Aorta (tissue), 5 donors: ENCODE data around the gene FOXP2. TPM values are rescaled to one million over a fixed set of nuclear protein-coding genes. Genes with fewer than 3 reads are reported as not detected.
"Not testable (repeated sequence)": the region's sequence is repeated elsewhere in the genome, so short reads cannot be mapped to it uniquely, and the experiment has no call there.

Experiments
- ATAC-seq: fragments of 200-7000 bp; cut with Tn5 transposase; one replicate; pipeline ENCODE4 v1.9.1; 2022; ENCODE audit warnings: moderate library complexity; ENCODE audit not compliant: low FRiP score
- DNase-seq, 2 donors: peaks; one replicate each; pipeline ENCODE4 v3.0.0-alpha.2; 2020
- H3K27ac ChIP-seq, 2 donors: one replicate each; pipeline ENCODE4 v1.5.1; 2013; ENCODE audit warnings: low read length in 2 of 2, mild to moderate bottlenecking in 2 of 2, moderate library complexity in 2 of 2, control low read depth in 1 of 2, inconsistent platforms in 1 of 2, low read depth in 1 of 2
- H3K27me3 ChIP-seq, 2 donors: one replicate each; pipeline ENCODE4 v1.6.1; 2013; ENCODE audit warnings: control low read depth in 1 of 2, low read length in 1 of 2, mild to moderate bottlenecking in 1 of 2, moderate library complexity in 1 of 2; ENCODE audit not compliant: insufficient read depth in 2 of 2, control insufficient read depth in 1 of 2
- H3K36me3 ChIP-seq, 2 donors: one replicate each; pipeline ENCODE4 v1.6.1; 2013; ENCODE audit warnings: control low read depth in 1 of 2, low read length in 1 of 2, mild to moderate bottlenecking in 1 of 2; ENCODE audit not compliant: insufficient read depth in 2 of 2, control insufficient read depth in 1 of 2
- H3K4me1 ChIP-seq, 2 donors: one replicate each; pipeline ENCODE4 v1.6.1; 2013; ENCODE audit warnings: low read length in 2 of 2, control low read depth in 1 of 2, mild to moderate bottlenecking in 1 of 2, moderate library complexity in 1 of 2; ENCODE audit not compliant: insufficient read depth in 2 of 2, control insufficient read depth in 1 of 2
- H3K4me3 ChIP-seq, 2 donors: one replicate each; pipeline ENCODE4 v1.5.1; 2013; ENCODE audit warnings: low read length in 2 of 2, control low read depth in 1 of 2, mild to moderate bottlenecking in 1 of 2
- H3K9me3 ChIP-seq: one replicate; pipeline ENCODE4 v1.6.1; 2013; ENCODE audit warnings: mild to moderate bottlenecking, low read length; ENCODE audit not compliant: control insufficient read depth
- WGBS, 2 donors: extraction: QIAGEN DNeasy Blood & Tissue Kit; methylation state at CpG; one replicate each; pipeline ENCODE4 v1.1.7; 2013; 5-methylcytosine and 5-hydroxymethylcytosine counted together
- intact Hi-C, 2 donors: fragments of 100-400 bp; cut with DNase I; formaldehyde crosslinking; loops; one replicate each; pipeline versions ENCODE4 v1.14.2 to v1.15.0; 2022
- polyA plus RNA-seq, 2 donors: library from polyadenylated mRNA; stranded (reverse); fragments of 200-250 nt; gene quantifications; one replicate each; pipeline ENCODE4 v1.2.3, GENCODE V29; 2013
- total RNA-seq, 2 donors: library from RNA; stranded (reverse); fragmentation: NEBNext Ultra II Directional; extraction: Animal tissue kit (Norgen Biotek cat#: 25700); gene quantifications; one replicate each; pipeline ENCODE4 v1.2.1, GENCODE V29; 2021
- donor health status: healthy with polysubstance abuse.
- donor health status: Bipolar disorder and iron deficiency.
- donor health status: DM: no; HTN: no; CAD: no.
- donor health status: DM: no; HTN: no; CAD: no.
- donor health status: DM: yes; HTN: yes; CAD: no.

The FOXP2 gene
- total and polyA plus RNA-seq, 4 donors, result 1.1 to 18.1 (median 9.7) TPM

- WGBS, 2 donors, result 75 to 85% methylated on average over 2 of the region's 2 CpGs
- intact Hi-C loops, result no loop called here
- H3K36me3 ChIP-seq, result peaks cover 0 to 3% of the 10 kb centered on the region in 2 donors
- ATAC-seq (no peak), DNase-seq (no peak)
- H3K4me1 ChIP-seq, result no peaks in the 10 kb centered on the region
- H3K27ac ChIP-seq, result no peak overlapping the region
- no peaks in the 10 kb centered on the region for H3K27me3 ChIP-seq
- H3K4me3 ChIP-seq, result no peak overlapping the region
- H3K9me3 ChIP-seq, result no peaks in the 10 kb centered on the region
Measured at GRCh38 chr7:114468844-114469243, 54.2 kb downstream of the FOXP2 start.

- no peaks in the 10 kb centered on the region for H3K27me3 ChIP-seq
- ATAC-seq, result no peak
- no peak overlapping the region for H3K27ac ChIP-seq
Measured at GRCh38 chr7:114472896-114473512, 58.4 kb downstream of the FOXP2 start.

GRCh38 chr7:114478384-114478783 lies 63.8 kb downstream of the FOXP2 start:
- Histone ChIP-seq H3K27me3 (no peaks in the 10 kb centered on the region), H3K4me1 (peaks cover 0 to 1% of the 10 kb centered on the region in 2 donors), H3K36me3 (no peaks in the 10 kb centered on the region), H3K9me3 (no peaks in the 10 kb centered on the region), H3K4me3 (no peak overlapping the region), H3K27ac (no peak overlapping the region)
- no peak for DNase-seq
- intact Hi-C loops, result no loop called here
- ATAC-seq, result no peak

More at GRCh38 chr7:114472896-114473512, 58.4 kb downstream of the FOXP2 start:
- Histone ChIP-seq H3K4me1 (no peaks in the 10 kb centered on the region), H3K9me3 (no peaks in the 10 kb centered on the region), H3K4me3 (no peak overlapping the region), H3K36me3 (no peaks in the 10 kb centered on the region)
- intact Hi-C loops, result no loop called here
- WGBS, 2 donors, result 96 to 98% methylated on average over 6 of the region's 6 CpGs
- no peak for DNase-seq

GRCh38 chr7:114481999-114482398 lies 67.4 kb downstream of the FOXP2 start:
- no peaks in the 10 kb centered on the region for H3K27me3 ChIP-seq
- whole genome bisulfite sequencing, 2 donors, result 67 to 69% methylated on average over 2 of the region's 2 CpGs
- no peak overlapping the region for H3K27ac ChIP-seq
- H3K9me3 ChIP-seq, result no peaks in the 10 kb centered on the region
- ATAC-seq (no peak), DNase-seq (no peak)
- H3K4me1 ChIP-seq, result peaks cover 0 to 1% of the 10 kb centered on the region in 2 donors
- no peak overlapping the region for H3K4me3 ChIP-seq
- peaks cover 0 to 1% of the 10 kb centered on the region in 2 donors for H3K36me3 ChIP-seq
- intact Hi-C loops, result no loop called here

GRCh38 chr7:114484226-114484625 lies 69.6 kb downstream of the FOXP2 start:
- ATAC-seq (no peak), DNase-seq (no peak)
- H3K4me1 ChIP-seq, result peaks cover 0 to 1% of the 10 kb centered on the region in 2 donors
- H3K27me3 ChIP-seq, result no peaks in the 10 kb centered on the region
- 86 to 94% methylated on average over 2 of the region's 2 CpGs for WGBS, 2 donors
- H3K36me3 ChIP-seq, result peaks cover 0 to 1% of the 10 kb centered on the region in 2 donors
- H3K27ac ChIP-seq, result no peak overlapping the region
- intact Hi-C loops, result no loop called here
- no peak overlapping the region for H3K4me3 ChIP-seq
- H3K9me3 ChIP-seq, result no peaks in the 10 kb centered on the region

GRCh38 chr7:114487174-114487573 lies 72.6 kb downstream of the FOXP2 start:
- 96 to 97% methylated on average over 1 of the region's 1 CpG for WGBS, 2 donors
- Histone ChIP-seq H3K27me3 (no peaks in the 10 kb centered on the region), H3K4me3 (no peak overlapping the region), H3K4me1 (no peaks in the 10 kb centered on the region), H3K27ac (no peak overlapping the region), H3K36me3 (peaks cover 0 to 1% of the 10 kb centered on the region in 2 donors), H3K9me3 (no peaks in the 10 kb centered on the region)
- DNase-seq (no peak), ATAC-seq (no peak)
- intact Hi-C loops, result no loop called here

GRCh38 chr7:114488696-114489095 lies 74.1 kb downstream of the FOXP2 start:
- intact Hi-C loops, result no loop called here
- 71 to 82% methylated on average over 2 of the region's 2 CpGs for WGBS, 2 donors

GRCh38 chr7:114497491-114497890 lies 82.9 kb downstream of the FOXP2 start:
- ATAC-seq, H3K27ac ChIP-seq, intact Hi-C loops, H3K27me3 ChIP-seq, DNase-seq, H3K4me1 ChIP-seq, H3K9me3 ChIP-seq, H3K4me3 ChIP-seq, H3K36me3 ChIP-seq: not testable (repeated sequence)
- WGBS, 2 donors, result 94 to 100% methylated on average over 1 of the region's 1 CpG

More at GRCh38 chr7:114488696-114489095, 74.1 kb downstream of the FOXP2 start:
- H3K27ac ChIP-seq, result no peak overlapping the region
- ATAC-seq, result no peak
- no peak for DNase-seq
- H3K9me3 ChIP-seq, result no peaks in the 10 kb centered on the region
- H3K36me3 ChIP-seq, result peaks cover 0 to 1% of the 10 kb centered on the region in 2 donors
- no peak overlapping the region for H3K4me3 ChIP-seq
- no peaks in the 10 kb centered on the region for H3K27me3 ChIP-seq
- H3K4me1 ChIP-seq, result no peaks in the 10 kb centered on the region

- Histone ChIP-seq H3K9me3 (no peaks in the 10 kb centered on the region), H3K4me1 (no peaks in the 10 kb centered on the region), H3K36me3 (no peaks in the 10 kb centered on the region), H3K27ac (no peak overlapping the region), H3K27me3 (no peaks in the 10 kb centered on the region), H3K4me3 (no peak overlapping the region)
- intact Hi-C loops, result no loop called here
- no peak for DNase-seq
- WGBS, 2 donors, result 8 to 10% methylated on average over 5 of the region's 5 CpGs
- no peak for ATAC-seq
Measured at GRCh38 chr7:114502454-114503254, 88.0 kb downstream of the FOXP2 start.
